B cell (primary cell): ENCODE results near the gene NUP210. TPM values are rescaled to one million over a fixed set of nuclear protein-coding genes. Genes with fewer than 3 reads are reported as not detected.

Experiments used
- ATAC-seq: fragments of 200-7000 bp; cut with Tn5 transposase; one replicate; pipeline ENCODE4 v1.10.0; 2021; ENCODE audit warnings: low read depth, mild to moderate bottlenecking, moderate number of reproducible peaks, moderate library complexity
- CTCF ChIA-PET: fragments of 350-600 bp; sonication (Branson Sonifier 250); formaldehyde crosslinking; loops from one replicate; lab custom pipeline; 2021; ENCODE audit warnings: antibody characterized with exemption, inconsistent platforms; lab: Charles Lee
- POLR2A ChIA-PET: fragments of 350-600 bp; sonication (Branson Sonifier 250); formaldehyde crosslinking; loops from one replicate; lab custom pipeline; 2021; ENCODE audit warnings: antibody characterized with exemption; lab: Charles Lee
- DNase-seq: peaks from one replicate; pipeline ENCODE4 v3.0.0; 2013
- H2AFZ ChIP-seq: 2 replicates; pipeline ENCODE4 v1.6.1; 2012; ENCODE audit warnings: mild to moderate bottlenecking, low read depth, low read length; ENCODE audit not compliant: insufficient read depth, poor library complexity, severe bottlenecking
- H3K27ac ChIP-seq, 2 donors: 1 replicate in 1 of 2; 2 replicates in 1 of 2; pipeline ENCODE4 v1.5.1; 2012 to 2013; ENCODE audit warnings: low read length in 2 of 2, mild to moderate bottlenecking in 2 of 2, moderate library complexity in 1 of 2
- H3K27me3 ChIP-seq, 4 experiments: fragments of 200-600 bp in 1 of 4; sonication (generic) in 1 of 4; replicated peaks in 1 of 4; 1 replicate in 2 of 4; 2 replicates in 2 of 4; pipeline versions ENCODE4 v1.6.1 to v1.7.0; 2013 to 2016; ENCODE audit warnings: low read length in 3 of 4, mild to moderate bottlenecking in 2 of 4, mixed read lengths in 1 of 4, moderate library complexity in 1 of 4; ENCODE audit not compliant: insufficient read depth in 4 of 4, control insufficient read depth in 3 of 4; ENCODE audit errors: control extremely low read depth in 1 of 4
- H3K36me3 ChIP-seq, 2 experiments: replicated peaks in 1 of 2; 1 replicate in 1 of 2; 2 replicates in 1 of 2; pipeline versions ENCODE4 v1.6.1 to v1.7.1; 2013; ENCODE audit warnings: low read length in 1 of 2; ENCODE audit not compliant: insufficient read depth in 2 of 2, control insufficient read depth in 1 of 2; ENCODE audit errors: control extremely low read depth in 1 of 2, extremely low read depth in 1 of 2
- H3K4me1 ChIP-seq, 2 donors: fragments of 200-600 bp in 1 of 2; sonication (generic) in 1 of 2; 1 replicate in 1 of 2; 2 replicates in 1 of 2; pipeline versions ENCODE4 v1.5.1 to v1.6.1; 2013 to 2017; ENCODE audit warnings: low read length in 2 of 2; ENCODE audit not compliant: control insufficient read depth in 2 of 2, insufficient read depth in 2 of 2
- H3K4me2 ChIP-seq: replicated peaks from 2 replicates; pipeline ENCODE3; 2012; ENCODE audit warnings: mild to moderate bottlenecking, low read depth, low read length; ENCODE audit not compliant: poor library complexity, severe bottlenecking
- H3K4me3 ChIP-seq, 5 experiments: fragments of 200-600 bp in 1 of 5; sonication (generic) in 1 of 5; 1 replicate in 3 of 5; 2 replicates in 2 of 5; pipeline versions ENCODE4 v1.5.1 to v1.7.0; 2011 to 2016; ENCODE audit warnings: low read length in 4 of 5, mild to moderate bottlenecking in 4 of 5, low read depth in 2 of 5, control low read depth in 1 of 5, moderate library complexity in 1 of 5; ENCODE audit not compliant: insufficient read depth in 1 of 5; ENCODE audit errors: control extremely low read depth in 1 of 5, extremely low read depth in 1 of 5
- H3K79me2 ChIP-seq: fragments of 200-600 bp; sonication (generic); one replicate; pipeline ENCODE4 v1.6.0; 2016; ENCODE audit warnings: low read length; ENCODE audit not compliant: control insufficient read depth, insufficient read depth
- H3K9ac ChIP-seq: fragments of 200-600 bp; sonication (generic); 2 replicates; pipeline ENCODE4 v1.6.1; 2017; ENCODE audit warnings: mild to moderate bottlenecking, low read length, moderate library complexity
- H3K9me3 ChIP-seq, 3 donors: one replicate each; pipeline versions ENCODE4 v1.6.1 to v1.7.1; 2013; ENCODE audit warnings: low read length in 2 of 3; ENCODE audit not compliant: control insufficient read depth in 2 of 3, insufficient read depth in 1 of 3; ENCODE audit errors: control extremely low read depth in 1 of 3
- H4K20me1 ChIP-seq: 2 replicates; pipeline ENCODE4 v1.6.0; 2012; ENCODE audit warnings: mild to moderate bottlenecking, low read length; ENCODE audit not compliant: insufficient read depth, control insufficient read depth, poor library complexity, severe bottlenecking
- H3K27ac Mint-ChIP-seq: one replicate; pipeline ENCODE4 v1.8.0; 2021; ENCODE audit warnings: mixed read lengths
- H3K27me3 Mint-ChIP-seq: one replicate; pipeline ENCODE4 v1.8.0; 2021; ENCODE audit warnings: mixed read lengths
- H3K4me1 Mint-ChIP-seq: one replicate; pipeline ENCODE4 v1.8.0; 2021; ENCODE audit warnings: mixed read lengths
- H3K4me3 Mint-ChIP-seq: one replicate; pipeline ENCODE4 v1.8.0; 2021; ENCODE audit warnings: mixed read lengths
- H3K9me3 Mint-ChIP-seq: one replicate; pipeline ENCODE4 v1.8.0; 2022; ENCODE audit warnings: mixed read lengths; ENCODE audit not compliant: insufficient read depth
- CTCF ChIP-seq: fragments of 200-600 bp; IDR thresholded peaks from one replicate; pipeline ENCODE4 v1.8.0; 2022; ENCODE audit warnings: antibody characterized with exemption, mild to moderate bottlenecking
- EZH2 ChIP-seq: IDR thresholded peaks from 2 replicates; pipeline ENCODE4 v1.6.1; 2012; ENCODE audit warnings: borderline replicate concordance, low read depth, mild to moderate bottlenecking, moderate library complexity, low read length; ENCODE audit not compliant: insufficient read depth, poor library complexity, severe bottlenecking
- WGBS: methylation state at CpG from one replicate; pipeline ENCODE4 v1.1.5; 2013; ENCODE audit warnings: missing lambda C conversion rate; ENCODE audit not compliant: insufficient coverage; 5-methylcytosine and 5-hydroxymethylcytosine counted together
- intact Hi-C: fragments of 100-400 bp; cut with micrococcal nuclease; formaldehyde crosslinking; loops from one replicate; pipeline ENCODE4 v1.10.0; 2022
- polyA plus RNA-seq: library from polyadenylated mRNA; depleted of rRNA; stranded (reverse); fragments of >200 nt; gene quantifications from 2 replicates; pipeline ENCODE4 v1.2.3, GENCODE V29; 2012
- total RNA-seq, 2 donors: library from RNA; stranded (reverse); fragments of 120-200 nt in 1 of 2; gene quantifications; 1 replicate in 1 of 2; 2 replicates in 1 of 2; pipeline versions ENCODE4 v1.2.3 to v1.2.4, GENCODE V29; 2013 to 2022

The NUP210 gene
- total and polyA plus RNA-seq, 2 donors (not counting 1 experiment from before 2014, with no cell fraction given), result 114 to 159 TPM

GRCh38 chr3:13424141-13424844 is 4.2 kb upstream of the NUP210 start:
- Histone ChIP-seq H3K4me2 (no peak overlapping the region), H2AFZ (no peak overlapping the region), H3K9ac (no peak overlapping the region), H4K20me1 (peaks cover 2% of the 10 kb centered on the region), H3K9me3 (no peaks in the 10 kb centered on the region), H3K27ac (no peak overlapping the region), H3K27me3 (no peaks in the 10 kb centered on the region), H3K36me3 (no peaks in the 10 kb centered on the region), H3K4me3 (no peak overlapping the region), H3K4me1 (peaks cover 22% of the 10 kb centered on the region in 2 donors), H3K79me2 (peaks cover 8% of the 10 kb centered on the region)
- DNase-seq (no peak), ATAC-seq (no peak)
- Mint-ChIP-seq H3K9me3 (no peaks in the 10 kb centered on the region), H3K4me3 (no peak overlapping the region), H3K27ac (no peak overlapping the region), H3K27me3 (no peaks in the 10 kb centered on the region), H3K4me1 (peaks cover 30% of the 10 kb centered on the region)
- TF ChIP-seq EZH2 (no peak), CTCF (no peak)
- POLR2A ChIA-PET, result no interaction called here
- 100% methylated on average over 1 of the region's 3 CpGs for WGBS
- intact Hi-C loops, result no loop called here
- CTCF ChIA-PET, result no interaction called here
